ENCODE measurements around the gene AR.

GRCh38 chrX:67652543-67652942 lies 108.7 kb downstream of the AR start:
- TF ChIP-seq POLR2A (IDR thresholded peaks at IDR 0.05; ENCODE audit: low read depth, low read length) (no peak), POLR2AphosphoS5 (IDR thresholded peaks at IDR 0.05; ENCODE audit: low read depth, low read length) (no peak)

Data from GM12892 (cell line).